Lower leg skin (tissue), 4 donors: ENCODE measurements around the gene BRF1. TPM values are rescaled to one million over a fixed set of nuclear protein-coding genes. Genes with fewer than 3 reads are reported as not detected.

Source experiments
- DNase-seq, 2 donors: peaks; one replicate each; pipeline ENCODE4 v3.0.0-alpha.2; 2019; ENCODE audit warnings: low spot score in 2 of 2
- H3K4me3 ChIP-seq: fragments of 200-600 bp; sonication (generic); 2 replicates; pipeline ENCODE4 v1.5.1; 2017; ENCODE audit warnings: mild to moderate bottlenecking, low read depth; ENCODE audit not compliant: poor library complexity, severe bottlenecking
- POLR2A ChIP-seq, 2 donors: fragments of 450-650 bp; IDR thresholded peaks; one replicate each; pipeline ENCODE4 v1.6.1; 2016 to 2017; ENCODE audit warnings: antibody characterized with exemption in 2 of 2, mild to moderate bottlenecking in 1 of 2, moderate library complexity in 1 of 2
- WGBS, 2 donors: methylation state at CpG; one replicate each; pipeline ENCODE4 v1.1.5; 2018; 5-methylcytosine and 5-hydroxymethylcytosine counted together
- intact Hi-C: fragments of 100-400 bp; cut with DNase I; formaldehyde crosslinking; loops from one replicate; pipeline ENCODE4 v1.15.0; 2023; ENCODE audit warnings: low total_unique reads
- total RNA-seq, 4 donors: library from RNA; depleted of rRNA; stranded (reverse); fragments of >200 nt; gene quantifications; one replicate each; pipeline ENCODE4 v1.1.0, GENCODE V29; 2016
- TF ChIP-seq, protein P1 (sequence below), 3 donors: fragments of 450-650 bp; IDR thresholded peaks; one replicate each; pipeline ENCODE4 v1.5.1; 2016; ENCODE audit warnings: antibody characterized with exemption in 3 of 3, mild to moderate bottlenecking in 3 of 3, moderate library complexity in 2 of 3

Gene BRF1
- total RNA-seq, 4 donors from 2014 or later, result 32.7 to 74.5 (median 43.0) TPM

DNA sequence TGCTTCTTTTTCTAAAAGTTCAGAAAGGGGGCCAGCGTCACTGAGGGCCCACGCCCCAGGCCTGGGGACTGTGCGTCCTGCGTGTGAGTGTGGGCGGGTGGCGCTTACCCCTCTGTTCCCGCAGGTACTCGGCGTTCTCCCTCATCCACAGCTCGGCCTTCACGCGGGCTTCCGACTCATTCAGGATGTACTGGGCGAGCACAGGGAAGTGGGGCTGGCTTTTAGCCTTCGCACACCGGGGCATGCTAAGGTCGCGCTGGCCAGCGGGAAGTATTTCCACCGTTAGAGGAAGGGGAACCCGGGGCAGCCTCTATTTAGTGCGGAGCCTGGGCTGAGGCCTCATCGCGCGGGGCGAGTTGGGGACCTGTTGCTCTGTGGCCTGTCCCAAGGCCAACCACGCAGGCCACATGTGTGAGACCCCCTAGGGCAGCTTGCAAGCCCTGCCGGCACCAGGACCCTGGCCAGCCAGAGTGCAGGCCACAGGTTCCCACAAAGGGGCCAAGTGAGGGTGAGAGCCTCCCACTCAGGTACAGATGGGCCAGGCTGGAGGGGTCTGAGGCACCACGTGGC lies 81.7 kb downstream of the BRF1 start:
- no peak for DNase-seq
- H3K4me3 ChIP-seq, result no peak overlapping the region
- intact Hi-C loops, result no loop called here
- WGBS, 2 donors, result 92 to 95% methylated on average over 24 to 27 of the region's 29 CpGs
- TF ChIP-seq, protein P1, sequence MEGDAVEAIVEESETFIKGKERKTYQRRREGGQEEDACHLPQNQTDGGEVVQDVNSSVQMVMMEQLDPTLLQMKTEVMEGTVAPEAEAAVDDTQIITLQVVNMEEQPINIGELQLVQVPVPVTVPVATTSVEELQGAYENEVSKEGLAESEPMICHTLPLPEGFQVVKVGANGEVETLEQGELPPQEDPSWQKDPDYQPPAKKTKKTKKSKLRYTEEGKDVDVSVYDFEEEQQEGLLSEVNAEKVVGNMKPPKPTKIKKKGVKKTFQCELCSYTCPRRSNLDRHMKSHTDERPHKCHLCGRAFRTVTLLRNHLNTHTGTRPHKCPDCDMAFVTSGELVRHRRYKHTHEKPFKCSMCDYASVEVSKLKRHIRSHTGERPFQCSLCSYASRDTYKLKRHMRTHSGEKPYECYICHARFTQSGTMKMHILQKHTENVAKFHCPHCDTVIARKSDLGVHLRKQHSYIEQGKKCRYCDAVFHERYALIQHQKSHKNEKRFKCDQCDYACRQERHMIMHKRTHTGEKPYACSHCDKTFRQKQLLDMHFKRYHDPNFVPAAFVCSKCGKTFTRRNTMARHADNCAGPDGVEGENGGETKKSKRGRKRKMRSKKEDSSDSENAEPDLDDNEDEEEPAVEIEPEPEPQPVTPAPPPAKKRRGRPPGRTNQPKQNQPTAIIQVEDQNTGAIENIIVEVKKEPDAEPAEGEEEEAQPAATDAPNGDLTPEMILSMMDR (IDR thresholded peaks at IDR 0.05), result no peak
- no peak for TF ChIP-seq POLR2A (IDR thresholded peaks at IDR 0.05)

DNA sequence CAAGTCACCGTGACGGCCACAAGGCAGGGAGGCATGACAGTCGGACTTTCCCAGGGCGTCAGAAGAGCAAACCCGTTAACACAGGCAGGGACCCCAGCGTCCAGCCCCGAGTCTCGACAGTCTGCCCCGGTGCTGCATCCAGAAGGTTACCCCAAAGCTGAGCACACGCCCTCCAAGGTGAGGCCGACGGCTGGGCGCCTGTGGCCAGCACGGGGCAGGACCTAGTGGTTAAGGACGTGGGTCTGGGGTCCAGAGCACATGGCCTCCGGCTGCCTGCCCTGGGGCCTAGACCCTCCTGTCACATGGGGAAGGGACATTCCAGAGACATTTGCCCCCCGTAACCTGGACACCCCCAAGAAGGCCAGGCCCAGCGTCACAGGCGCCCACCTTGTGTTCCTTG lies 82.2 kb downstream of the BRF1 start:
- no peak overlapping the region for H3K4me3 ChIP-seq
- intact Hi-C loops, result no loop called here
- WGBS, 2 donors, result 88 to 96% methylated on average over 19 of the region's 19 CpGs

DNA sequence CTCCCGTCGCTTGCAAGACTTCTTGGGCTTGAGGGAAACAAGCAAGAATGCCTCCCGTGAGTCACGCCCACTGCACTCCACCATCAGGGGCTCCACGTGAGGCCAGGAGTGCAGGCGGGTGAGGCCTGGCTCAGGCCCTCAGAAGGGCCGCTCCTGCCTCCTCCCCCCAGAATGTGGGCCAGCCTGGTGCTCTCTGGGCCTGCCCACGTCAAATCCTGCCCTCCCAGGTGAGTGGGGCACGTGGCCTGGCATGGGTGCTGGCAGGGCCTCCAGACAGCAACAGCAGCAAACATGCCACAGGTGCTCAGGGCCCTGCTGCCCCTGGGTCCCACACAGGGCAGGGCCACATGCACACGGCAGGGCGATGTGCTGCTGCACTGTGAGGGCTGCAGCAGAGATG lies 83.0 kb downstream of the BRF1 start:
- H3K4me3 ChIP-seq, result no peak overlapping the region
- 90 to 99% methylated on average over 7 to 8 of the region's 11 CpGs for WGBS, 2 donors
- no peak for DNase-seq
- TF ChIP-seq POLR2A (IDR thresholded peaks at IDR 0.05), result no peak
- TF ChIP-seq, protein P1 (IDR thresholded peaks at IDR 0.05), result no peak
- intact Hi-C loops, result no loop called here

More for the DNA sequence above, 82.2 kb downstream of the BRF1 start:
- TF ChIP-seq POLR2A (IDR thresholded peaks at IDR 0.05), result no peak
- TF ChIP-seq, protein P1 (IDR thresholded peaks at IDR 0.05), result no peak
- DNase-seq, result no peak

DNA sequence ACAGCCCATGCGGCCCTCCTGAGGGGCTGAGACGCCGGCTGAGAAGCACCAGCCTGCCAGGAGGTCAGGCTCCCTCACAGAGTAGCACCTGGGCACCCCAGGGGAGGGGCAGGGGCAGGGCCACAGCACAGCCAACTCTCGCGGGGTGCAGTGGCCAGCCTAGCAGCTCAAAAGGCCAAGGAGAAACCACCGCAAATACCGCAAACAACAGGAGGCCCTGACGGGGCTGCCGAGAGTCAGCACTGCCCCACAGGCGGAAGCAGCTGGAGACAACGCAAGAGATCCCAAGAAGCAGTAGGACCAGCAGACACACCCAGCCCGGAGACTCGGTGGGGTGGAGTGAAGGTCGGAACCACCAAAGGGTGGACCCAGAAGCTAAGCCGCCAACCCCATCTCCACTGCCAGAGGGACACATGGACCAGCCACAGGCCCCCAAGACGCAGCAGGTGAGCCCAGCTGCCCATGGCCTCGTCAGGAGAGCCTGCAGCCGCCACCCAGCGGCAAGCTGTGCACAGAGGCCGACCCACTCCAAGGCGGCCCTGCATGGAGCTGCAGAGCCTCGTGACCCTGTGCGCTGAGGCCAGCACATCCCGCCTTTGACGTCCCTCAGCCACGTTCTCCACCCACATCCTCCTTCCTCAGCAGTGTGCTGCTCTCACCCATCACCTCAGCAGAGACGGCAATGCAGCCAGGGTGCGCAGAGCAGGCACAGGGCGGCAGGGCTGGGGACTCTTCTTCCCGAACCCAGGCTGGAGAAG lies 84.1 kb downstream of the BRF1 start:
- 92 to 93% methylated on average over 30 of the region's 30 CpGs for WGBS, 2 donors
- H3K4me3 ChIP-seq, result no peak overlapping the region
- TF ChIP-seq, protein P1 (IDR thresholded peaks at IDR 0.05), result no peak
- TF ChIP-seq POLR2A (IDR thresholded peaks at IDR 0.05), result no peak
- no peak for DNase-seq
- intact Hi-C loops, result no loop called here

DNA sequence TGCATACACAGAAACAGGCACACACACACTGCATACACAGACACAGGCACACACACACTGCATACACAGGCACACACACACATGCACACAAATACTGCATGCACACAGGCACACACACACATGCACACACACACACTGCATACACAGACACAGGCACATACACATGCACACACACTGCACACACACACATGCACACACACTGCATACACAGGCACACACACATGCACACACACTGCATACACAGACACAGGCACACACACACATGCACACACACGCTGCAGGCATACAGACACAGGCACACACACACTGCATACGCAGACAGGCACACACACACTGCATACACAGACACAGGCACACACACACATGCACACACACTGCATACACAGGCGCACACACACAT lies 85.2 kb downstream of the BRF1 start:
- WGBS, 2 donors, result 93 to 96% methylated on average over 3 of the region's 3 CpGs
- no peak for DNase-seq
- no peak overlapping the region for H3K4me3 ChIP-seq
- intact Hi-C loops, result no loop called here
- TF ChIP-seq, protein P1 (IDR thresholded peaks at IDR 0.05), result no peak
- TF ChIP-seq POLR2A (IDR thresholded peaks at IDR 0.05), result no peak
